OCI-LY3 (cell line): ENCODE measurements around the gene ANKRD6.

ENCODE experiments used
- EZH2phosphoT487 ChIP-seq: fragments of 200-600 bp; shearing (Covaris generic); IDR thresholded peaks from 2 replicates; pipeline ENCODE4 v1.6.1; 2018; ENCODE audit warnings: antibody characterized with exemption, mixed run types, low read depth
- TF ChIP-seq, protein P1 (sequence below): fragments of 200-600, 300-600 bp; sonication (generic); IDR thresholded peaks from 2 replicates; pipeline ENCODE4 v1.5.1; 2014; ENCODE audit warnings: antibody characterized with exemption, low read length, low read depth

DNA sequence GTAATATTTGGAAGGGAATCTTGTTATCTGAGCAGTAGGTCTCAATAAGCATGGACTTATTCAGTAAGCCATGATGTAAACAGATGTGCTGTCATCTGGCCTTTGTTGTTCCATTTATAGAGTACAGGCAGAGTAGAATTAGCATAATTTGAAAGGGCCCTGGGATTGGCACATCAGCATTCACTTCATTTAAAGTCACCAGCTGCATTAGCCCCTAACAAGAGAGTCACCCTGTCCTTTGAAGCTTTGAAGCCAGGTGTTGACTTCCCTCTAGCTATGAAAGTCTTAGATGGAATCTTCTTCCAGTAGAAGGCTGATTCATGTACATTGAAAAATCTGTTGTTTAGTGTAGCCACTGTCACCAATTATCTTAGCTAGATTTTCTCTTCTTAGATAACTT is 95.9 kb downstream of the ANKRD6 start:
- TF ChIP-seq, protein P1, sequence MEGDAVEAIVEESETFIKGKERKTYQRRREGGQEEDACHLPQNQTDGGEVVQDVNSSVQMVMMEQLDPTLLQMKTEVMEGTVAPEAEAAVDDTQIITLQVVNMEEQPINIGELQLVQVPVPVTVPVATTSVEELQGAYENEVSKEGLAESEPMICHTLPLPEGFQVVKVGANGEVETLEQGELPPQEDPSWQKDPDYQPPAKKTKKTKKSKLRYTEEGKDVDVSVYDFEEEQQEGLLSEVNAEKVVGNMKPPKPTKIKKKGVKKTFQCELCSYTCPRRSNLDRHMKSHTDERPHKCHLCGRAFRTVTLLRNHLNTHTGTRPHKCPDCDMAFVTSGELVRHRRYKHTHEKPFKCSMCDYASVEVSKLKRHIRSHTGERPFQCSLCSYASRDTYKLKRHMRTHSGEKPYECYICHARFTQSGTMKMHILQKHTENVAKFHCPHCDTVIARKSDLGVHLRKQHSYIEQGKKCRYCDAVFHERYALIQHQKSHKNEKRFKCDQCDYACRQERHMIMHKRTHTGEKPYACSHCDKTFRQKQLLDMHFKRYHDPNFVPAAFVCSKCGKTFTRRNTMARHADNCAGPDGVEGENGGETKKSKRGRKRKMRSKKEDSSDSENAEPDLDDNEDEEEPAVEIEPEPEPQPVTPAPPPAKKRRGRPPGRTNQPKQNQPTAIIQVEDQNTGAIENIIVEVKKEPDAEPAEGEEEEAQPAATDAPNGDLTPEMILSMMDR: no peak
- TF ChIP-seq EZH2phosphoT487: no peak
